Kidney (tissue), 14 donors: ENCODE results near the gene BTD. TPM values are rescaled to one million over a fixed set of nuclear protein-coding genes. Genes with fewer than 3 reads are reported as not detected.

Source experiments
- DNase-seq, 5 donors: peaks; one replicate each; pipeline ENCODE4 v3.0.0-alpha.2; 2013 to 2020
- FAIRE-seq: peaks from 2 replicates; lab custom pipeline; 2012; peaks lifted over from hg19 to GRCh38; lab: Jason Lieb, UNC
- H3K27ac ChIP-seq, 2 donors: one replicate each; pipeline ENCODE4 v1.7.0; 2013; ENCODE audit warnings: low read depth in 2 of 2, low read length in 2 of 2, inconsistent platforms in 1 of 2
- H3K27me3 ChIP-seq: one replicate; pipeline ENCODE4 v1.7.1; 2013; ENCODE audit warnings: low read length, inconsistent platforms; ENCODE audit not compliant: control insufficient read depth, insufficient read depth
- H3K36me3 ChIP-seq, 3 donors: one replicate each; pipeline versions ENCODE4 v1.7.0 to v1.7.1; 2013; ENCODE audit warnings: low read length in 3 of 3, control low read depth in 1 of 3, inconsistent platforms in 1 of 3; ENCODE audit not compliant: insufficient read depth in 3 of 3, control insufficient read depth in 2 of 3
- H3K4me1 ChIP-seq, 3 donors: one replicate each; pipeline versions ENCODE4 v1.7.0 to v1.7.1; 2013; ENCODE audit warnings: low read length in 3 of 3, inconsistent platforms in 1 of 3, low read depth in 1 of 3; ENCODE audit not compliant: control insufficient read depth in 2 of 3, insufficient read depth in 2 of 3
- H3K4me3 ChIP-seq, 3 donors: one replicate each; pipeline versions ENCODE4 v1.7.0 to v1.8.1; 2013; ENCODE audit warnings: low read length in 3 of 3, control low read depth in 1 of 3, inconsistent platforms in 1 of 3
- H3K9ac ChIP-seq, 3 donors: one replicate each; pipeline versions ENCODE4 v1.7.0 to v1.7.1; 2013; ENCODE audit warnings: low read length in 3 of 3, control low read depth in 1 of 3, inconsistent platforms in 1 of 3
- H3K9me3 ChIP-seq, 3 donors: one replicate each; pipeline versions ENCODE4 v1.7.0 to v1.7.1; 2013; ENCODE audit warnings: low read length in 3 of 3, control low read depth in 1 of 3, inconsistent platforms in 1 of 3; ENCODE audit not compliant: control insufficient read depth in 2 of 3, insufficient read depth in 1 of 3
- CTCF ChIP-seq: IDR thresholded peaks from 3 replicates; pipeline ENCODE4 v1.5.1; 2012; ENCODE audit warnings: mild to moderate bottlenecking, moderate library complexity, borderline replicate concordance; ENCODE audit not compliant: insufficient read depth; ENCODE audit errors: extremely low read depth
- intact Hi-C: fragments of 100-400 bp; cut with DNase I; formaldehyde crosslinking; loops from one replicate; pipeline ENCODE4 v1.11.1; 2022
- polyA plus RNA-seq: library from polyadenylated mRNA; stranded (reverse); fragments of 350-450 nt; fragmentation: Illumina TruSeq; extraction: RNeasy Lipid Tissue Mini Kit (QIAGEN cat#74804); gene quantifications from one replicate; pipeline ENCODE4 v1.2.3, GENCODE V29; 2014; ENCODE audit warnings: low read depth, low replicate concordance; ENCODE audit not compliant: insufficient read depth
- total RNA-seq: library from RNA; stranded (reverse); fragmentation: NEBNext Ultra II Directional; extraction: Animal tissue kit (Norgen Biotek cat#: 25700); gene quantifications from one replicate; pipeline ENCODE4 v1.2.1, GENCODE V29; 2021
- donor health status: control.
- donor health status: control.
- donor health status: control.
- donor health status: control.
- donor health status: control.
- donor health status: DM: yes; HTN: yes; CAD: no.
- donor health status: Normal renal cell carcinoma (clear cell type).

BTD gene
- total and polyA plus RNA-seq, 2 donors from 2014 or later = 22.7 to 37.2 TPM

DNA sequence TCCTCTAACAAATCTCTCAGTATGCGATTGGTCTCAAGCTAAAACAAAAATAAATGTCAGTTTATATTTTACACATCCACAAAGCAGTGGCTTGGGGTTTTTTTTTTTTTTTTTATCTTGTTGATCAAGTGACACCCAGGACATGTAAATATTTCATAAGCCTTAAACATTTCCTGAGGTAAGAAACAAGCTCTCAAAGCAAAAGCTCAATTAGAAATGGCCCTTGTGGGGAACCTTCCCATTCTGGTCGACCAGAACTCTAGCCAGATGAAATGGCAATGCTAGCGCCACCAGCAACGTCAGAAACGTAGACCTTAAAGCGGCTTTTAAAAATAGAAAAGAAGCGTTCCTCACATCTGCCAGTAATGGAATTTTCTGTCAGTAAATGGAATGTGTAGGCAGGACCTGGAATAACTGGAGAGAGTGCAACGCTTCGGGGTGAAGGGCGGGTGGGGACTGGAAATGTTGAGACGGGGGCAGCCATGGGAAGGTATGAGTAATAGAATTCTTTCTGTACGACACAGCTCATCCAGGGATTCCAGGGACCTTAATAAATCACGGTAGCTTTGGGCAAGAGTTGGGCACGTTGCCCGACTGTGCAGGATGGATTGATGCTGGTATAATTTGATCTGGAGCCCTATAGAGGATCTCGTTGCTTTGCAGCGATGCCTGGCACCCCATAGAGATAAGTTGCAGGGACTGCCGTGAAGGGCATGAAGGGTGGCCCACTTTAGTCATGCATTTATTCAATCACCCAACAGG, 44.4 kb downstream of the BTD start:
- DNase-seq (peak in 1 of 5 donors; percentile 57), FAIRE-seq (no peak)
- Histone ChIP-seq H3K9me3 (no peaks in the 10 kb centered on the region), H3K27ac (no peak overlapping the region), H3K27me3 (no peaks in the 10 kb centered on the region), H3K4me1 (no peaks in the 10 kb centered on the region), H3K36me3 (peaks cover 0 to 6% (median 2%) of the 10 kb centered on the region in 3 donors), H3K9ac (no peak overlapping the region), H3K4me3 (no peak overlapping the region)
- intact Hi-C loops = no loop called here
- no peak for TF ChIP-seq CTCF

DNA sequence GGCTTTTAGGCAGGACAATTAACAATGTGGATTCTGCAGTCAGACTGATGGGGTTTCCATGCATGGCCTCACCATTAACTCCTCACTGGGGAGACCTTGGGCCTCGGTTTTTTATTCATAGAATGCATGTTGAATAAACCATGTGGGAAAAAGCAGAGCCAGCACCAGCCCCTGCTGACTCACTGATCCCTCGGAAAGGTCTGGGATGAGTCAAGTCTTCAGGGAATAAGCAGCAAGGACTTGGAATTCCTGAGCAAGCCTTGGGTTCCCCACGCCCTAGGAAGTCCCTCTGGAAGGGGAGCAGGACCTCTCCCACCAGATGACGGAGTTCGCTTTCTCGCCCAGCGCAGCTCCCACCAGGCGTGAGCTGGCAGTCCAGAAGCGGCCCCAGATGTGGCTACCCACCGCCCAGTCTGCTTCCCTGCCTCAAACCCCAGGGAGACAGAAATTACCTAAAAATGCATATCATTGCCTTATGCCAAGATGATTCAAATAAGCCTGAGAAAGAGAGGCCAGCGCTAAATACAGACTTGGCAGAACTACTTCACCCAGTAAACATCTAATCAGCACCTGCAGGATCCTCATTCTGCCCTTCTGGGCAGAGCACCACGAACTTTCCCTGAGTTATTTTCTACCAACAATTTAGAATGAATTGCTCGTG, 45.4 kb downstream of the BTD start:
- Histone ChIP-seq H3K27me3 (no peaks in the 10 kb centered on the region), H3K4me3 (no peak overlapping the region), H3K36me3 (peaks cover 0 to 3% (median 2%) of the 10 kb centered on the region in 3 donors), H3K9me3 (no peaks in the 10 kb centered on the region), H3K4me1 (no peaks in the 10 kb centered on the region), H3K9ac (no peak overlapping the region), H3K27ac (no peak overlapping the region)
- TF ChIP-seq CTCF = no peak
- no peak for FAIRE-seq
- DNase-seq = peak in 1 of 5 donors; percentile 73
- intact Hi-C loops = no loop called here

- Histone ChIP-seq H3K4me3 (no peak overlapping the region), H3K27ac (no peak overlapping the region), H3K9me3 (no peaks in the 10 kb centered on the region), H3K4me1 (no peaks in the 10 kb centered on the region), H3K27me3 (no peaks in the 10 kb centered on the region), H3K36me3 (peaks cover 0 to 3% (median 2%) of the 10 kb centered on the region in 3 donors), H3K9ac (no peak overlapping the region)
- intact Hi-C loops = no loop called here
- no peak for TF ChIP-seq CTCF
- DNase-seq (peak in 1 of 5 donors; percentile 74), FAIRE-seq (no peak)
Observed at GRCh38 chr3:15647611-15648167, 46.1 kb downstream of the BTD start.
